NCI-H2227 (cell line): ENCODE measurements around the gene PHTF2.
"Not testable (repeated sequence)": the region's sequence is repeated elsewhere in the genome, so short reads cannot be mapped to it uniquely, and the experiment has no call there.

Experiments
- DNase-seq: peaks from one replicate; lab custom pipeline; 2025; ENCODE audit not compliant: unreplicated experiment; lab: John Stamatoyannopoulos, UW

Gene PHTF2

DNA sequence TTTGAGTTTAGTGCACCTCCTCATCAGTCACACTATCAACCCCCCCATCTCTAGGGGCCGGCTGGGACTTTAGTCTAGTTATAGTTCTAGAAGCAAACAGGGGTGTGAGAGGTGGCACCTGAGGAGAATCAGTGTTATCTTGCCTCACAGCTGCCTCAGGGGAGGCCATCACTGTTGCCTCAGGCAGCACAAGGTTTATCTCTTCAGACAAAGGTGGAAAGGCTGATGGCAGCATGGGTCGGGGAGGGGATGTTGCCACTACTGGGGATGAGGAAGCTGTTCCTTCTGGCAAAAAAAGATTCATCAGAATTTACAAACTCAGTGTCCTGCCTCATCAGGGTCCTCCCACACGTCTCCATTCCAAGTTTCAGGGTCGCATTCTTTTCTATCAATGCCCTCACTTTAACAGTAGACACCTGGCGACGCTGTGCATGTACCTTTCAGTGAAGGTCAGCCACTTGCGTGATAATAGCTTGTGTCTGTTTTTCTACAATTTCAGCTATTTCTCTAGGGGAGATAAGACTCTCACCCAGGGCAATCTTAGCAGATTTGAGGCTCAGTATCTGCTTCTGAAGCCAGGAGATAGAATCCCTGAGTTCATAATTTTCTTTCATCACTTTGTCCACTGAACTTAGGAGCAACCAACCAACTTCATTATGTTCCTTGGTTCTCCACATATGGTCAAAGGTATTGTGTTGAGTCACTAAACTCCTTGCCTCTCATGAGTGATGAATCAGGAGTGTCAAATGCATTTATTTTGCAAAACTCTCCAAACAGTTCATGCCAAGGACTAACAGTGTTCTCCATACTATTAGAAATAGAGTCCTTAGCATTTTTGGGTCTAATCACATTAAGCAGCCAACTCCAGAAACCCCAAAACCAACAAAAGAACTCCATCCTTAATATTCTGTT, 75.1 kb downstream of the PHTF2 start:
- DNase-seq, result not testable (repeated sequence)

DNA sequence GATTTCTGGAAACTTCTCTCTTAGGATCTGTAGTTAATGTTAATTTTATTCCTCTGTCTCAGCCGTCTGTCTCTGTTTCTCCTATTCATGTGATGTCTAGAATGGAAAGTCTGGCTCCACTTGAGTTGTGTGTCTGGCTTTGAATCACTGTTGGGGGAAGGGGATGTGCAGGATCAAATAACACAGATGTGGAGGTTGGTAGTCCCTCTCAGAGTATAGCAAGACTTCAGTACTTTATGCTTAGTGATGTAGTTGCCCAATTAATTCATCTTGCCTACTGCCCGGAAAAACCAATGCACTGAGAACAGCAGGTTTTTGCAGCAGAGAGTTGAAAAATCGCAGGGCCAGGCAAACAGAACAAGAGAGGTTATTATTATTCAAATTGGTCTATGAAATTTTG, 79.2 kb downstream of the PHTF2 start:
- DNase-seq, result no peak

DNA sequence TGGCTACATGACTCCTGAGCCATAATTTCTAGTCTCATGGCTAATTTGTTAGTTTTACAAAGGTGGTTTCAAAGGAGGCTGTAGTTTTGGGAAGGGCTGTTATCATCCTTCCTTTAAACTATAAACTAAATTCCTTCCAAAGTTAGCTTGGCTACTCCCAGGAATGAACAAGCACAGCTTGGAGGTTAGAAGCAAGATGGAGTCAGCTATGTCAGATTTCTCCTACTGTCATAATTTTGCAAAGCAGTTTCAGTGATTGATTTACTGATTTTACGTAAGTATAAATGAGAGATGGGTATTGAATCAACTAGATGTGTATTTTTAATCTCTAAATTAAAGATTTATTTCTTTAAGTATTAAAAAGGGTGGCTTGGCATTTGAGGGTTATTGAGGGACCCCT, 79.9 kb downstream of the PHTF2 start:
- no peak for DNase-seq

DNA sequence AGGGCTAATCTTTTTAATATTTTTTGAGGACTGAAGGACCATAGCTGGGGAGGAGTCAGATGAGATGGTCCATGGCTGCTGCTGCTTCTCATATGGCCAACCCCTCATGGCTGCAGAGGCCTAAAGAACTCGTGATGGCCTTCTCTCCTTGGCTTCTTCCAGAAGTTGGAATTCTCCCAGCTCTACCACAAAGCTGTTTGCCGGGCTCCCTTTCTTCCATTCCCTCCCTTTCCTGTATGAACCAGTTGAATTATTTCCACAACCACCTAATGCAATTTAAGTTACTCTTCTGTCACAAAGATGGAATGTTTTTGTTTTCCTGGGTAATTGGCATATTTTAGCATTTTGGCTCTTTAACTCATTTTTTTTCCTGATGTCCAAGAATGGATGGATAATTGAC, 80.7 kb downstream of the PHTF2 start:
- no peak for DNase-seq

DNA sequence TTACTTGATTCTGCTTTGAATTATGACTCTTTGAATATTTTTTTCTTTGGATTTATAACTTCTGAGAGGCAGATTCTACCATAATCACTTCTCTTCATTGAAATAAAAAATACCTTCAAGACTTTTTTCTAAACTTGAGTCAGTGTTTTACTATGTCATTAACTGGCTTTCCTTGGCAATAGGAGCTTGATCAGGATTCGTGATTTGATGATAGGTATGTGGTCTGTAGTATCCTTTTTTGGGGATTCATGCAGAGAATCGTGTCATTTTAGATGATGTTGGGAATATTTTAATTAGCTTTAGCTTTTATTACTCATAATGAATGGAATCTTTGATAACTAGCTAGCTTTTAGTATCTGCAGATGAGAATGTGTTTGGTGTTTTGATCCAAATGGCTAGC, 83.3 kb downstream of the PHTF2 start:
- DNase-seq, result no peak

DNA sequence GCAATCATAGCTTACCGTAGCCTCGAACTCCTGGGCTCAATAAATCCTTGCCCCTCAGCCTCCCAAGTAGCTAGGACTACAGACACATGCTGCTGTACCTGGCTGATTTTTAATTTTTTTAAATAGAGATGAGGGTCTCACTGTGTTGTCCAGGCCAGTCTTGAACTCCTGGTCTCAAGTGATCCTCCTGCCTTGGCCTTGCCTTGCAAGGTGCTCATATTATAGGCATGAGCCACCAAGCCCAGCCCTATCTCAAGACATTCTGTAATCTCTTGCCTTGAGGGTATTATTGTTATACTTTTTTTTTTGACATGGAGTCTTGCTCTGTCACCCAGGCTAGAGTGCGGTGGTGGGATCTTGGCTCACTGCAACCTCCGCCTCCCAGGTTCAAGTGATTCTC, 86.6 kb downstream of the PHTF2 start:
- no peak for DNase-seq

DNA sequence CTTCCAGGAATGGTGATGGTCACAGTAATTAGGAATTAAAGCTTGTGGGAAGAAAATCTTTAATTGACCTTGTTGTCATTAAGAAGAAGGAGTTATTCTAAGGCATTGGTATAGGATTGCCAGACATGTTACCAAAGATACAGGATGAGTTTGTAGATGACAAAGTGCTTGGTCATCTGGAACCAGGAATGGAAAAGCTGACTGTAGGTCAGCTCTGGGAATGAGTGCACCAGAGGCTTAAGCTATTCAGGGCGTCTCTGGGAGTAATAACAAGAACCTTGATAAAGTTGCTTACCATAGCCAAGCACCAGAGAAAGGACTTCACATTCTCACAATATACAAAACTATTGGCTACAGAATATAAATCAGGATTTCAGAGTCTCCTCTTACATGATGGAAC, 89.0 kb downstream of the PHTF2 start:
- DNase-seq, result no peak

DNA sequence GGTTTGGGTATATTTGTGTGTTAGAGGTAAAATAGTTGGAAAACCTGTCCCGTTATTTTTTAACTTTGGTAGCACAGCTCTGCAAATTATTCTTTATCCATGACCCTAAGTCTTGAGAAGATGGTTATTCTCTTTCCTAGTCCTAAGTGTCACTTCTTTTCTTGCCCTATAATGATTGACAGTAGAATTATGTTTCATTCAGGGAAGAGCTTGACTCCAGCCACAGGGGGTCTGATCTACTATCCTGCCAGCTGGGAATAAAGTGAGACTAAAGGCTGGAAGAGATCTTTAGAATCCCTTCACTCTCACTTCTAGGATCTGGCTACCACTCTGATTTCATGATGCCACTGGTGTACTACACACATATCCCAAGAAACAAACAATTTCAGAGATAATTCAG, 90.4 kb downstream of the PHTF2 start:
- DNase-seq, result peak; percentile 56

DNA sequence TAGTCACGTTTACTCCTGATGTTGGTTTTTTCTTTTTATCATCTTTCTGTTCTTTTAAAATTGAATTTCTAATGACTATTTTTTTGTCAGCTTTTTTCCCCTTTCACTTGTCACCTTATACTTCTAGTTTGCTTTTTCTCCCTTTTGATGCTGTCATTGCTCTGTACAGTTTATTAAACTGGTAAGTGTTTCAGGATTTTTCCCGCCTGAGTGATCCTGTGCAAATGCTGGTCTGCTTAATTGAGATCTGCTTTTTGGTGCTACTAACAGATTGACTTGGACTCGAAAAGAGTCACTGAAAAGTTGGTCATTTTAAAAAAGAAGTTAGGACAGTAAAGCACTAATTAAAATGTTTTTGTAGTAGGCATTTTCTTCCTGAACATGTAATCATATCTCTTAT, 95.2 kb downstream of the PHTF2 start:
- DNase-seq, result no peak

DNA sequence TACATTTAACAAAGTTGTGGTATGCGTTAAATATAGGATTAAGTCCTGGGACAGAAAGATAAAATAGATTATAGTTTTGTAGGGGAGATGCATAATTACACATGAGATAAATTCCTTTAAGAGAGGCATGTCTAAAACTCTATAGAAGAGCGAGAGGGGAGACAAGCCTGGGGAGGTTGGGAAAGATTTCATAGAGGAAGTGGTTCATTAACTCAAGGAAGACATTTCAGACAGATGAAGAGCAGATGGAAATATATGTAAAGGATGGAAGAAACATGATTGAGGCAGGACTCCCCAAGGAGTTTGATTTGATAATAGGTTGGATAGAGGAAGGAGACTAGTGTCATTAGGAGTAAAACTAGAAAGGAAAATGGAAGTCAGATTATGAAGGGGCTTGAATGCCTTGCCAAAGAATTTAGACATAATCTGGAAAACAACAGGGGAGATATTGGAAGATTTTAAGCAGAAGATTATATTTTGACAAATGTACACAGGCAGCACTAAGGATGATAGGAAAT, 96.1 kb downstream of the PHTF2 start:
- DNase-seq, result no peak

DNA sequence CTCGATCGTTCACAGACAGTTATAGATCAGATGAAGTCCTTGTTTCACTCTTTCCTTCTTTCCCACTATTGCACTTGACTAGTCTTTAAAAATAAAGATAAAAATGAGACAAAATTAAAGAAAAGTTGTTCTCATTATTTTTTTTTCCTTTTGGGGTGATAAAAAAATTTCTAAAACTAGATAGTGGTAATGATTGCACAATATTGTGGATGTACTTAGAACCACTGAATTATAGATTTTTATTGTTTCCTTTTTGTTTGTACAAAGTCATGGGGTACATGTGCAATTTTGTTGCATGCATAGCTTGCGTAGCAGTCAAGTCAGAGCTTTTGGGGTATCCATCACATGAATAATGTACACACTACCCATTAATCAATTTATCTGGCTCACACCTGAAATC, 97.3 kb downstream of the PHTF2 start:
- no peak for DNase-seq

DNA sequence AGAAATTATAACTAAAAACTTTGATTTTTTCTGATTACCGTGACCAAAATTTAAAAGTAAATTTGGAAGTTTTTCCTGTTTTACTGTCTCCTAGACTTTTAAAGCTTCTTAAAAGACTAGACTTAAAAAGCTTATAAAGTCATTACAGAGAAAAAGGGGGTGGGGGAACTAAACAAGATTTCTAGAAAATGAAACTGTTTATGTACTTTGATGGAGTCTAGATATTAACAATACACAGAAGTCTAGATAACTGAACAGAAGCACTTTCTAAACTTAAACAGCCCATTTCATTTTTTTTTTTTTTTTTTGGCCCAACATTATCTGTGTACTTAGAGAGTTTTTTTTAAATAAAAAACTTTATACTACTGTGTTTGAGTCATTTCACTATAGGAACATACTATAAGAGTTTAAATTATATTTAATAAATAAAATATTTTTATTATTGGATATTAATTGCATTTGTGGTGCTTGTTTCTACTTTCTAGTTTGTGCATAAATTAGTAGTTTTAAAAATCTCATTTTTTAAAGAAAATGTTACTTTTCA, 98.5 kb downstream of the PHTF2 start:
- DNase-seq, result no peak

DNA sequence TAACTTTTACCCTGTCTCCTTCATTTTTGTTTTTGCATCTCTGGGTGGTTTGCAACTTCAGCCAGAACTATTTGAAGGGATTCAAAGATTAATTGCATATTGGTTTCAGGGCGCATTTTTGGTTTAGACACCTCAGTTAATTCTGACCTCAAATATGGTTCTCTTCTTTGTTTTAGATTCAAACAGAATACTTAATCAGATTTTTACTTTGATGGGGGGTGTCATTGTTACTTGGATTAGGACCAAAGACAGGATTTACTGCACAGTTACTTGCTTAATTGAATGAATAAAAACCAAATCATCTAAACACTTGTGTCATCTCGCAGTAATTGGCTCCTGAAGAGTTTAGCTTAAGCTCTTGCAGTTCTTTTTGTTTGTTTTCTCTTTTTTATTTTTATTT, 100.9 kb downstream of the PHTF2 start:
- DNase-seq, result no peak

DNA sequence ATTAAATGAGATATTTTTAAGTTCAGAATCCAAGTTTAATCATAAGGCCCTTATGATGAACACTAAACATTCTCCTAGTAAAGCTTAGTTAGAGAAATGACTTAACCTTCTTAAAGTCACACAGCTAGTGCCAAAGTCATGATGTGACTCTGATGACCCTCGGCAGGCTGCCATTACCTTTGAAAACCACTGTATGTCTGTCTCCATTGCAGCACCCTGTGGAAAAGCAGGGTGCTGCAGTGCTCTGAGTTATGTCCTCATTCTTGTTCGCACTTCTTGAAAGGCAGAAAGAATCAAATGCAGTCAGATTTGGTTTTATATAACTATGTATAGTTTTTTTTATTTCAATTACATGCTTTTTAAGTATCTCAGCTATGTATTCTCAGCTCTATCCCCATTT, 105.0 kb downstream of the PHTF2 start:
- DNase-seq, result no peak

DNA sequence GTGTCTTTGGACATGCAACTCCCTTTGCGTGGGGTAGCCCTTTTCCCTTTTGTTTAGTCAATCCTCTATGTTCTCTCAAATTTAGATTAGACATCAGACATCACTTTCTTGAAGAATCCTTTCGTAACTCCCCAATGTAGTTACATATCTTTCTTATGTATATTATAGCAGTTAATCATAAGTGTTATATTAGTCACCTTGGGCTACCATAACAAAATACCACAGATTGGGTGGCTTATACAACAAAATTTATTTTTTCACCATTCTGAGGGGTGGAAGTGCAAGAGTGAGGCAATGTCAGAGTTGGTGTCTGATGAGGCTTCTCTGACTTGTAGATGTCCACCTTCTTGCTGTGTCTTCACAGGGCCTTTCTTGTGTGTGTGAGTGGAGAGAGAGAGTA, 105.7 kb downstream of the PHTF2 start:
- DNase-seq, result no peak

DNA sequence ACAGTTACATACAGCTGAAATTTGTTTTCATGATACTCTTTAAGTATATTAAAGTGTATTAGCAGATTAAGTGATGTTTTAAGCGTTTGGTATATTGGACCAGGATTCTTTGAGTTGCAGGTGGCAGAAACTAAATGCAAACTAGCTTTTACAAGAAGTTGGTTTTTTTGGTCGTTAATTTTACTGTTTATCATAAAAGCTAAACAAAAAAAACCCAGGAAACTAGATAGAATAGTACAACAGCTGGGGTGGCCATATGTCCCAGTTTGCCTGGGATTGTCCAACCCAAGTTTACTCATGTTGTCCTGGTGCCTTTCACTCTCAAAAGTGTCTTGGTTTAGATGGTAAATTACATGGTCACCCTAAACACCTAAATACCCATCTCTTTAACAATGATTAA, 108.7 kb downstream of the PHTF2 start:
- DNase-seq, result no peak

DNA sequence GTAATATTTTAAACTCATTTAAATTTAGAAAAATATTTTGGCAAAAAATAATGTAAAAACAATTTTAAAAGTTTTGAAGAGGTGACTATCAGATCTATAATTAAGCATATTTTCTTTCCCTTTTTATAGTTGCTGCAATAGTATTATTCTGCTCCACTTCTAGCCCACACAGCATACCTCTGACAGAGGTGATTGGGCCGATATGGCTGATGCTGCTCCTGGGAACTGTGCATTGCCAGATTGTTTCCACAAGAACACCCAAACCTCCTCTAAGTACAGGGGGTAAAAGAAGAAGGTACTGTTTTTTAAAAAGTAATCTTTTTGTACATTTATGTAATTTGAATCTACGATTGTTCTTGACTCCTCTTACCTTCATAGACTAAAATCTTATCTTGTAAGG, 110.1 kb downstream of the PHTF2 start:
- no peak for DNase-seq

DNA sequence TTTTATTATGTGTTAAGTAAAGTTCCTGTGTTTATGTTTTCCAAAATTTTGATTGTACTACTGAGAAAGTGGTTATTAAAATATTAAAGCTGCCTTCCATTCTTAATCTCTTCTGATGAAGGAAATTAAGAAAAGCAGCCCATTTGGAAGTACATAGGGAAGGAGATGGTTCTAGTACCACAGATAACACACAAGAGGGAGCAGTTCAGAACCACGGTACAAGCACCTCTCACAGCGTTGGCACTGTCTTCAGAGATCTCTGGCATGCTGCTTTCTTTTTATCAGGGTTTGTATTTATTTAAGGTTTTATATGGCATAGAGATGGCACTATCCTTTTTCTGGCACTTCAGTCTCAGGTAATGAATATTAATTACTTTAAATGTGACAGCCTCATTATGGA, 111.6 kb downstream of the PHTF2 start:
- no peak for DNase-seq

DNA sequence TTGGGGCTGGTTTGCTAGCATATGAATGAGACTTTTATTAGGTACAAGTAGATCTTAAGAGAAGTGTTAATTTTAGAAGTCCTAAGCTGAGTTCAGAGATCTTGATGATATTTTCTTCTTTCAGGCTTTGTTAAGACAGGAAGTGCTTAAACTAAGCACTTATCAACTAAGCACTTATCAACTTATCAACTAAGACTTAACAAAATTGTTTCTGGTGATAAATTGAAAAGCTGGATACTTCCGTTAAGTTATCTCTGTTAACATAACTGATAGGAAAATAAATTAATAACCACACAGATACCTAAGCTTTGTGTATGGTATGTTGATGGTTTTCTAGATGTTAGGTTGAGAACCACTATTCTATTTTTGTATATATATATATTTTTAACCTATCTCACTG, 113.7 kb downstream of the PHTF2 start:
- no peak for DNase-seq

DNA sequence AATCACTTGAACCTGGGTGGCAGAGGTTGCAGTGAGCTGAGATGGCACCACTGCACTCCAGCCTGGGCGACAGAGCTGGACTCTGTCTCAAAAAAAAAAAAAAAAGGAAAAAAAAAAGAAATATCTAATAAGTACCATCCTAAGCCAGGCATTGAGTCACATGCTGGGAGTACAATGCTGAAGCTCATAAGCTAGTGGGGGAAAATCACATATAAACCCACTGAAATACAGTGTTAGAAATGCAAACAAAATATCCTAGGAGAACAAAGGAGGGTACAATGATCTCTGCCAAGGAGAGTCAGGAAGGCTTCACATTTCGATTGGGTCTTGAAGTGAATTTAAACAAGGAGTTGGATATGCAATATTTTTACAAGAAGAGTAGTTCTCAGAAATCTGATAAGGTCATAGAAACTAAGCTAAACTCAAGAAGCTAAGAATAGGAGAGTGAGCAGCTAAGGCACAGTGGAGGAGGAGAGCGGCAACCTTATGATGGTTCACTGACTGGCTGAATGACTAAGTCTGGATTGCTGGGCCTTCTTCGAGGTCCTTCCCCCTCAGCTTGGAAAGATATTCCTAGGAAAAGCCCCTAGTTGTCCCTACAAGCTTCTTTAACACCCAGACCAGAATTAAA, 115.5 kb downstream of the PHTF2 start:
- no peak for DNase-seq

DNA sequence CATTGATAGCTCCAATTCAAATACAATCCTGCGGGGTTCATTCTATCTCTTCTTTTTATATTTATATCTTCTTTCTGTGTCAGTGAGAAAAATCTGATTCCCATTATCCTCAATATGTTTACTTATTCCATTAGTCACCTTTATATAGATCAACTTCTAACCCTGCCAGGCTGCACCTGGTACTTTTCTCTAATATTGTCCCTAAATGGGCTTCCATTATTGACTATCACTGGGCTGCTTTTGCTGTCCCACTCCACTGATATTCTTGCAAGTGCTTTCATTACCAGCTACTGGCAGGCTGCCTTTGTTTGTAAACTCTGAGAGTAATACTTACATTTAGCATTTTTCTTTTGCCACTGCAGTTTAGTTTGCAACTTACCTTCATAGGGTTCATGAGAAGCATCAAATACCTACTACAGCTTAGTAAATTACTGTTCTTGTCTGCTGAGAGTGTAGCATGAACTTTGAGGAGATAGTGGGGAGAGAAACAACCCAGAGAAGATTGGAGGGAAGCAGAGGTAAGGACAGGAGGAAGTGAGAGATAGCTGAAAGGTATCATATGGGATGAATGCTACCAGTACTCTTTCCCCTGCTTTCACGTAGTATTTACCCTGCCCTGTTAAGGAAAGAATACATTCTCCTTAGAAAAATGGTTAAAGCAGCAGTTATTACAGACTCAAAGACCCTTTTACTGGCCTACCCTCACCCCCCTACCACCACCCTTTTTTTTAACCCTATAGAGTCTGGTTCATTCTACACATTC, 119.1 kb downstream of the PHTF2 start:
- DNase-seq, result peak; percentile 48
